ENCODE data around the gene NDUFB1. TPM values are rescaled to one million over a fixed set of nuclear protein-coding genes. Genes with fewer than 3 reads are reported as not detected.

Gene NDUFB1
- total and polyA plus RNA-seq, 2 of the 13 experiments (the other 11 are each of a cell fraction or from before 2014, with no cell fraction given) = 181 to 281 TPM

DNA sequence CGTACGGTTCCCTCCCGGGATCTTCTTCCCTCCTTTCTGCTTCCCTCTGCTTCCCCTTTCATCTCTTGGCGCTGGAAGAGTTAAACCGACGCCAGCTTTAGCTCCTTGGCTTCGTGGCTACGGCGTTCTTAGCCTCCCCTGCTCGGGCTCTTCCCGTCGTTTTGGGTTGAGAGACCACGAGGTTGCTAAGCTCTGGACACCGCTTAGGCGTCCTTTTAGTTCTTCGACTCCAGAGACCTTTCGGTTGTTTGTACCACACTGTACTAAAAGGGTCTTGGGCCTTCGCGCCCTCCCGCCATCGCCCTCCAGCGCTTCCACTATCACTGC is 808 bp upstream of the NDUFB1 start (continued):
- no peak for TF ChIP-seq ZSCAN5A (CRISPR knock-in tag; IDR thresholded peaks at IDR 0.05; ENCODE audit: borderline replicate concordance)
- TF ChIP-seq ZNF230 (CRISPR knock-in tag; IDR thresholded peaks at IDR 0.05) = no peak
- TF ChIP-seq ZNF414 (CRISPR knock-in tag; IDR thresholded peaks at IDR 0.05) = 0 out of 2 replicates have a peak, but pooled peaks have one; percentile 21
- TF ChIP-seq, protein P1, sequence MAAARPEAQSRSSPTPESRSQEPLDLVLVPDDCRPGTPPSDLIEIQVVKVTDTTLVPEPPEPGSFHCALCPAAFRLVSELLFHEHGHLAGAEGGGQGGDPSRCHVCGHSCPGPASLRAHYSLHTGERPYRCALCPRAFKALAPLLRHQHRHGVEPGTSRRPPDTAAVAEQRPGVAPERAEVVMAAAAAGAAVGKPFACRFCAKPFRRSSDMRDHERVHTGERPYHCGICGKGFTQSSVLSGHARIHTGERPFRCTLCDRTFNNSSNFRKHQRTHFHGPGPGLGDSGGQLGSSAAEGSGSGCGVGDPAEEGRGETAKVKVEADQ (CRISPR knock-in tag; IDR thresholded peaks at IDR 0.05; ENCODE audit: borderline replicate concordance) = peak; percentile 9; the same call in 1 of the 2 replicates
- TF ChIP-seq ZNF777 (CRISPR knock-in tag; IDR thresholded peaks at IDR 0.05) = 0 out of 2 replicates have a peak, but pooled peaks have one; percentile 8
- TF ChIP-seq NKX3-1 (CRISPR knock-in tag; IDR thresholded peaks at IDR 0.05) = 0 out of 2 replicates have a peak, but pooled peaks have one; percentile 17
- TF ChIP-seq KLF6 (CRISPR knock-in tag; IDR thresholded peaks at IDR 0.05) = 0 out of 2 replicates have a peak, but pooled peaks have one; percentile 2
- TF ChIP-seq SMAD9 (CRISPR knock-in tag; IDR thresholded peaks at IDR 0.05) = 0 out of 2 replicates have a peak, but pooled peaks have one; percentile 0
- TF ChIP-seq ZNF792 (CRISPR knock-in tag; IDR thresholded peaks at IDR 0.05) = 0 out of 2 replicates have a peak, but pooled peaks have one; percentile 1
- 0 out of 2 replicates have a peak, but pooled peaks have one; percentile 10 for TF ChIP-seq ZFAT (CRISPR knock-in tag; conservative IDR thresholded peaks at IDR 0.05)
- TF ChIP-seq NCOA1 (CRISPR knock-in tag; IDR thresholded peaks at IDR 0.05) = 0 out of 2 replicates have a peak, but pooled peaks have one; percentile 1
- 0 out of 2 replicates have a peak, but pooled peaks have one; percentile 26 for TF ChIP-seq SAFB2 (CRISPR knock-in tag; IDR thresholded peaks at IDR 0.05; ENCODE audit: borderline replicate concordance, low read depth)
- TF ChIP-seq MXD4 (CRISPR knock-in tag; IDR thresholded peaks at IDR 0.05) = 0 out of 2 replicates have a peak, but pooled peaks have one; percentile 9
- TF ChIP-seq ZNF652 (CRISPR knock-in tag; IDR thresholded peaks at IDR 0.05; ENCODE audit: borderline replicate concordance, low read depth) = peak; percentile 91
- TF ChIP-seq, protein P2, sequence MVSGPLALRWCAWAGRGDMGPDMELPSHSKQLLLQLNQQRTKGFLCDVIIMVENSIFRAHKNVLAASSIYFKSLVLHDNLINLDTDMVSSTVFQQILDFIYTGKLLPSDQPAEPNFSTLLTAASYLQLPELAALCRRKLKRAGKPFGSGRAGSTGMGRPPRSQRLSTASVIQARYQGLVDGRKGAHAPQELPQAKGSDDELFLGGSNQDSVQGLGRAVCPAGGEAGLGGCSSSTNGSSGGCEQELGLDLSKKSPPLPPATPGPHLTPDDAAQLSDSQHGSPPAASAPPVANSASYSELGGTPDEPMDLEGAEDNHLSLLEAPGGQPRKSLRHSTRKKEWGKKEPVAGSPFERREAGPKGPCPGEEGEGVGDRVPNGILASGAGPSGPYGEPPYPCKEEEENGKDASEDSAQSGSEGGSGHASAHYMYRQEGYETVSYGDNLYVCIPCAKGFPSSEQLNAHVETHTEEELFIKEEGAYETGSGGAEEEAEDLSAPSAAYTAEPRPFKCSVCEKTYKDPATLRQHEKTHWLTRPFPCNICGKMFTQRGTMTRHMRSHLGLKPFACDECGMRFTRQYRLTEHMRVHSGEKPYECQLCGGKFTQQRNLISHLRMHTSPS (CRISPR knock-in tag; IDR thresholded peaks at IDR 0.05; ENCODE audit: low read depth) = no peak
- peak; percentile 4 for TF ChIP-seq AGO2 (optimal IDR thresholded peaks at IDR 0.05; ENCODE audit: low read depth, low read length)
- TF ChIP-seq, protein P3, sequence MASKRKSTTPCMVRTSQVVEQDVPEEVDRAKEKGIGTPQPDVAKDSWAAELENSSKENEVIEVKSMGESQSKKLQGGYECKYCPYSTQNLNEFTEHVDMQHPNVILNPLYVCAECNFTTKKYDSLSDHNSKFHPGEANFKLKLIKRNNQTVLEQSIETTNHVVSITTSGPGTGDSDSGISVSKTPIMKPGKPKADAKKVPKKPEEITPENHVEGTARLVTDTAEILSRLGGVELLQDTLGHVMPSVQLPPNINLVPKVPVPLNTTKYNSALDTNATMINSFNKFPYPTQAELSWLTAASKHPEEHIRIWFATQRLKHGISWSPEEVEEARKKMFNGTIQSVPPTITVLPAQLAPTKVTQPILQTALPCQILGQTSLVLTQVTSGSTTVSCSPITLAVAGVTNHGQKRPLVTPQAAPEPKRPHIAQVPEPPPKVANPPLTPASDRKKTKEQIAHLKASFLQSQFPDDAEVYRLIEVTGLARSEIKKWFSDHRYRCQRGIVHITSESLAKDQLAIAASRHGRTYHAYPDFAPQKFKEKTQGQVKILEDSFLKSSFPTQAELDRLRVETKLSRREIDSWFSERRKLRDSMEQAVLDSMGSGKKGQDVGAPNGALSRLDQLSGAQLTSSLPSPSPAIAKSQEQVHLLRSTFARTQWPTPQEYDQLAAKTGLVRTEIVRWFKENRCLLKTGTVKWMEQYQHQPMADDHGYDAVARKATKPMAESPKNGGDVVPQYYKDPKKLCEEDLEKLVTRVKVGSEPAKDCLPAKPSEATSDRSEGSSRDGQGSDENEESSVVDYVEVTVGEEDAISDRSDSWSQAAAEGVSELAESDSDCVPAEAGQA (IDR thresholded peaks at IDR 0.05; ENCODE audit: low read depth) = no peak
- TF ChIP-seq, protein P3 (CRISPR knock-in tag; IDR thresholded peaks at IDR 0.05; ENCODE audit: borderline replicate concordance) = 0 out of 2 replicates have a peak, but pooled peaks have one; percentile 21
- TF ChIP-seq SALL2 (CRISPR knock-in tag; IDR thresholded peaks at IDR 0.05) = 0 out of 2 replicates have a peak, but pooled peaks have one; percentile 13
- 0 out of 2 replicates have a peak, but pooled peaks have one; percentile 6 for TF ChIP-seq ZSCAN20 (CRISPR knock-in tag; IDR thresholded peaks at IDR 0.05; ENCODE audit: borderline replicate concordance)

Data from HepG2 (cell line).